HCT116 (cell line): ENCODE results near the gene GALNT14. TPM values are rescaled to one million over a fixed set of nuclear protein-coding genes. Genes with fewer than 3 reads are reported as not detected.

Experiments
- ATAC-seq: fragments of 200-7000 bp; cut with Tn5 transposase; 2 replicates; pipeline ENCODE4 v1.9.1; 2020; ENCODE audit warnings: mild to moderate bottlenecking, moderate library complexity
- BruUV-seq: library from RNA; stranded (reverse); fragments of 400-500 nt; replicated peaks from 2 replicates; lab custom pipeline; 2021; lab: Mats Ljungman, UMichigan
- CTCF ChIA-PET: fragments of 300-600 bp; sonication (Branson Sonifier 250); formaldehyde crosslinking; loops from one replicate; lab custom pipeline; 2021; ENCODE audit warnings: antibody characterized with exemption; lab: Charles Lee
- POLR2A ChIA-PET: fragments of 300-600, 350-600 bp; sonication (Branson Sonifier 250); formaldehyde crosslinking; loops from one replicate; lab custom pipeline; 2021; ENCODE audit warnings: antibody characterized with exemption; lab: Charles Lee
- RAD21 ChIA-PET, 2 experiments: fragments of 300-600 bp; sonication (Branson Sonifier 250); formaldehyde crosslinking; loops; one replicate each; lab custom pipeline; 2023; ENCODE audit warnings: low total read pairs in 2 of 2; ENCODE audit not compliant: uncharacterized antibody in 2 of 2, unreplicated experiment in 2 of 2, low non-redundant PET in 1 of 2; lab: Charles Lee
- DNase-seq: peaks from one replicate; pipeline ENCODE4 v3.0.0-alpha.2; 2010; ENCODE audit warnings: low read depth, low spot score
- H2AFZ ChIP-seq: fragments of 200-600 bp; shearing (Covaris generic), sonication (generic); 2 replicates; pipeline ENCODE4 v1.6.1; 2017; ENCODE audit warnings: low read depth, mixed run types, mixed read lengths, antibody characterized with exemption, low read length; ENCODE audit not compliant: poor library complexity, severe bottlenecking
- H3K27ac ChIP-seq: 2 replicates; pipeline ENCODE4 v1.5.1; 2012; ENCODE audit warnings: low read depth, low read length
- H3K27me3 ChIP-seq: fragments of 200-600 bp; sonication (generic); 2 replicates; pipeline ENCODE4 v1.6.1; 2016; ENCODE audit warnings: mixed run types, low read length, mixed read lengths; ENCODE audit not compliant: insufficient read depth
- H3K36me3 ChIP-seq, 2 experiments: fragments of 200-500 bp in 1 of 2; fragments of 200-600 bp in 1 of 2; sonication (Bioruptor generic) in 1 of 2; sonication (generic) in 1 of 2; 2 replicates each; pipeline versions ENCODE4 v1.5.1 to v1.6.1; 2014 to 2016; ENCODE audit warnings: low read length in 2 of 2, inconsistent platforms in 1 of 2, mixed read lengths in 1 of 2, mixed run types in 1 of 2; ENCODE audit not compliant: insufficient read depth in 2 of 2, control insufficient read depth in 1 of 2
- H3K4me1 ChIP-seq, 2 experiments: fragments of 200-600 bp in 1 of 2; sonication (generic) in 1 of 2; 2 replicates each; pipeline versions ENCODE4 v1.5.1 to v1.6.1; 2012 to 2017; ENCODE audit warnings: low read length in 2 of 2, inconsistent platforms in 1 of 2, mild to moderate bottlenecking in 1 of 2, mixed read lengths in 1 of 2, mixed run types in 1 of 2, moderate library complexity in 1 of 2; ENCODE audit not compliant: insufficient read depth in 2 of 2, control insufficient read depth in 1 of 2
- H3K4me2 ChIP-seq: fragments of 200-600 bp; sonication (generic); 2 replicates; pipeline ENCODE4 v1.6.1; 2017; ENCODE audit warnings: mixed run types, low read length, mixed read lengths
- H3K4me3 ChIP-seq, 2 experiments: fragments of 200-600 bp in 1 of 2; sonication (generic) in 1 of 2; replicated peaks in 1 of 2; 2 replicates each; pipeline ENCODE4 v1.5.1; 2011 to 2016; ENCODE audit warnings: low read length in 2 of 2, control low read depth in 1 of 2, low read depth in 1 of 2, mild to moderate bottlenecking in 1 of 2, mixed read lengths in 1 of 2, mixed run types in 1 of 2
- H3K79me2 ChIP-seq: fragments of 200-600 bp; sonication (generic); 2 replicates; pipeline ENCODE4 v1.6.1; 2017; ENCODE audit warnings: mild to moderate bottlenecking, mixed run types, low read length, moderate library complexity, mixed read lengths; ENCODE audit not compliant: insufficient read depth
- H3K9ac ChIP-seq: fragments of 200-600 bp; sonication (generic); 2 replicates; pipeline ENCODE4 v1.6.1; 2016; ENCODE audit warnings: low read length, mixed read lengths
- H3K9me2 ChIP-seq: fragments of 200-600 bp; sonication (generic), shearing (Covaris generic); 2 replicates; pipeline ENCODE4 v1.6.1; 2017; ENCODE audit warnings: mixed run types, mild to moderate bottlenecking, moderate library complexity; ENCODE audit not compliant: insufficient read depth
- H3K9me3 ChIP-seq, 2 experiments: fragments of 200-500 bp in 1 of 2; fragments of 200-600 bp in 1 of 2; sonication (Bioruptor generic) in 1 of 2; sonication (generic) in 1 of 2; 2 replicates each; pipeline ENCODE4 v1.6.1; 2014 to 2017; ENCODE audit warnings: low read length in 2 of 2, mixed read lengths in 2 of 2, inconsistent platforms in 1 of 2, low read depth in 1 of 2, mild to moderate bottlenecking in 1 of 2, mixed run types in 1 of 2, moderate library complexity in 1 of 2; ENCODE audit not compliant: control insufficient read depth in 1 of 2, insufficient read depth in 1 of 2
- H4K20me1 ChIP-seq: fragments of 200-600 bp; sonication (generic), shearing (Covaris generic); 2 replicates; pipeline ENCODE4 v1.6.1; 2017; ENCODE audit warnings: mixed run types, mild to moderate bottlenecking, moderate library complexity; ENCODE audit not compliant: insufficient read depth
- EZH2 ChIP-seq: fragments of 200-600 bp; sonication (generic); IDR thresholded peaks from 2 replicates; pipeline ENCODE4 v1.6.1; 2017; ENCODE audit warnings: antibody characterized with exemption, mixed run types
- POLR2AphosphoS5 ChIP-seq: IDR thresholded peaks from 2 replicates; pipeline ENCODE4 v1.6.1; 2011; ENCODE audit warnings: mild to moderate bottlenecking, low read depth, low read length, moderate library complexity
- ZFX ChIP-seq: fragments of 450-650 bp; IDR thresholded peaks from 2 replicates; pipeline ENCODE4 v1.6.1; 2017
- intact Hi-C: fragments of 100-400 bp; cut with micrococcal nuclease; formaldehyde crosslinking; loops from 2 replicates; pipeline ENCODE4 v1.10.0; 2022
- total RNA-seq: library from RNA; stranded (reverse); gene quantifications from one replicate; pipeline ENCODE4 v1.2.1, GENCODE V29; 2021; ENCODE audit not compliant: unreplicated experiment
- TF ChIP-seq, protein P1 (sequence below): IDR thresholded peaks from 2 replicates; pipeline ENCODE4 v1.6.1; 2012

The GALNT14 gene
- total RNA-seq, 1 experiment from 2014 or later: 11.2 TPM

DNA sequence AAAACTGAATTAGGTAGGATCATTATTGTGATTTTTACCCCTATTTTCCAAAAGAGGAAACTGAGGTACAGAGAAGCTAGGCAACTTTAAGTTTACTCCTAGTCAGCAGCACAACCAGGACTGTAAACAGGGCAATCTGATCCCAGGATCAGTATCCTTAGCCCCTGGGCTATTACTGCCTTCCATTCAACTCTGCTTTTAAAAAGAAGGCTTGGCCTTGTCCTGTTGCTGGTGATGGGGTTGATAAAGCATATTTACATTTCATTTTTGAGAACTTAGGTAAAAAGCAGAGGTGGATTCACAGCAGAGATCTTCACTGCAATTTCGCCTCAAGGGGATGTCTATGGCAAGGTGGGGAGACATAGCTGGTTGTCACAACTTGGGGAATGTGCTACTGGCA, 148.5 kb downstream of the GALNT14 start:
- H4K20me1 ChIP-seq: no peaks in the 10 kb centered on the region
- no peaks in the 10 kb centered on the region for H3K36me3 ChIP-seq
- no peak overlapping the region for H3K27ac ChIP-seq
- ChIA-PET RAD21 (no interaction called here), POLR2A (no interaction called here), CTCF (no interaction called here)
- no peak overlapping the region for H3K9ac ChIP-seq
- DNase-seq (no peak), ATAC-seq (no peak)
- no peaks in the 10 kb centered on the region for H3K9me2 ChIP-seq
- no peak overlapping the region for H3K4me3 ChIP-seq
- BruUV-seq: no TSS peak
- intact Hi-C loops: no loop called here
- no peaks in the 10 kb centered on the region for H3K27me3 ChIP-seq
- H3K4me2 ChIP-seq: no peak overlapping the region
- H3K79me2 ChIP-seq: no peaks in the 10 kb centered on the region
- no peaks in the 10 kb centered on the region for H3K9me3 ChIP-seq
- no peaks in the 10 kb centered on the region for H3K4me1 ChIP-seq
- no peak for TF ChIP-seq EZH2
- no peak for TF ChIP-seq POLR2AphosphoS5
- no peak overlapping the region for H2AFZ ChIP-seq

DNA sequence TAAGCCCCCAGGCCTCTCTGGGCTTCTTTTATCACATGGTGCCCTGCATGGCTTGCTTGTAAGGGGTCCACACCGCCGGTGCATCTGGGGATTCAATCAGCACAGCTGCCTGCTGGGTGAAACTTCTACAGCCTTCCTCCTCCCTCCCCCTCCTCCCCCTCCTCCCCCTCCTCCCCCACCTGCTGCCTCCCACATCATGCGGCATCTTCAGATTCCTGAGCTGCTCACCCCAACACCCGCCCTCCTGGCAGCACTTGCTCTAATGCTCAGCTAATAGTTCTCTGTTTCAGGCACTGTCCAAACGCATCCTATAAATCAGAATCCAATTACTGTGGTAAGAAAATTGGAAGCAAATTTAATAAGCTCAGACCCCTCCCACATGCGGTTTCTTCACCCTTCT, 150.7 kb downstream of the GALNT14 start:
- no peak for TF ChIP-seq ZFX
- TF ChIP-seq, protein P1, sequence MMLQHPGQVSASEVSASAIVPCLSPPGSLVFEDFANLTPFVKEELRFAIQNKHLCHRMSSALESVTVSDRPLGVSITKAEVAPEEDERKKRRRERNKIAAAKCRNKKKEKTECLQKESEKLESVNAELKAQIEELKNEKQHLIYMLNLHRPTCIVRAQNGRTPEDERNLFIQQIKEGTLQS: no peak
- no TSS peak for BruUV-seq
- no peak for DNase-seq
- POLR2A ChIA-PET: no interaction called here
- Histone ChIP-seq H3K4me1 (no peaks in the 10 kb centered on the region), H3K4me2 (no peak overlapping the region), H2AFZ (no peak overlapping the region), H3K9ac (no peak overlapping the region), H3K79me2 (no peaks in the 10 kb centered on the region), H3K36me3 (no peaks in the 10 kb centered on the region), H3K9me2 (no peaks in the 10 kb centered on the region), H3K27ac (no peak overlapping the region), H3K4me3 (no peak overlapping the region), H3K27me3 (no peaks in the 10 kb centered on the region), H3K9me3 (no peaks in the 10 kb centered on the region), H4K20me1 (no peaks in the 10 kb centered on the region)
- intact Hi-C loops: no loop called here
- RAD21 ChIA-PET: no interaction called here
- CTCF ChIA-PET: no interaction called here
- ATAC-seq: no peak
